Non-pigmented ciliary epithelial cell (primary cell): ENCODE measurements around the gene IRF4.

ENCODE experiments used
- DNase-seq: peaks from one replicate; pipeline ENCODE4 v3.0.0-alpha.2; 2010; ENCODE audit warnings: low read depth

Gene IRF4

DNA sequence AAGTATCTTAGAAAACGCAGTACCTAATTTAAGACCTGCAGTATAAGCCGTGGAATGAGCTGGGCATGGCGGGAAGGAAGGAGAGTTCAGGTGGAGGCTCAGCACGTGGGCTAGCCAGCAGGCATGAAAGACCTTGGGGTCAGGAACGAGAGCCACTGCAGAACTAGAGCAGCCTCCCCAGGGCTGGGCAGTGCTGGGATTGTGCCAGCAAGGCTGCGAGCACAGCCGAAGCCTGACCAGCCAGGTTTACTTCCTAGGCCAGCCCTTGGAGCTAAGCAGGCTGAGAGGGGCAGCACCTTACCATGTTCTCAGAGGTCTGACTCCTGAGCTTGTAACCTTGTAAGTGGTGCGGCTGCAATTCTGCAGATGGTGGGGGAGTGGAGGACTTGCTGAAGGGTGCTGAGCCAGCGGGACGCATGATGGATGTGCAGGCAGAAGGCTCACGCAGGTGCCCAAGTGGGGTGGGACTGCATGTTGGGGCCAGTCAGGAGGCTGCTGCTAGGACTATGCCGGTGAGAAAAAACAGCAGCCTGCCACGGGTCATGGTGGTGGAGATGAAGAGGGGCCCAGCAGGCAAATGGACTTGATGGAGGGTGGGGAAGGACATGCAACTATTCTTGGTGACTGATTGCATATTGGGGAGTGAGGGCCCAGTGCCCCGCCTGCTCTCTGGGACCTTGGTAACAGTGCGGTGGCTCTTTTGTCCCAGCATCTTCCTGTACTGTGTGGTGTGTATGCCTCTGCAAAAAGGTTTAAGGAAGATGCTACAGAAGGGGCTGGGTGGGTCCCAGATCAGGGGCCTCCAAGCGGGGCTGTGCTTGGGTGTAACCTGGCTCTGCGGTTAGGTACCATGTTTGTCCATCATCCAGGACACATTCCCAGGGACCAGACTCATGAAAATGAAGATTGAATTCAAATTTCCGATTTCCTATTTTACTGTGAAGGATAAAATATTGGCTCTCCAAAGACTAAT lies 37.6 kb upstream of the IRF4 start:
- DNase-seq = no peak

DNA sequence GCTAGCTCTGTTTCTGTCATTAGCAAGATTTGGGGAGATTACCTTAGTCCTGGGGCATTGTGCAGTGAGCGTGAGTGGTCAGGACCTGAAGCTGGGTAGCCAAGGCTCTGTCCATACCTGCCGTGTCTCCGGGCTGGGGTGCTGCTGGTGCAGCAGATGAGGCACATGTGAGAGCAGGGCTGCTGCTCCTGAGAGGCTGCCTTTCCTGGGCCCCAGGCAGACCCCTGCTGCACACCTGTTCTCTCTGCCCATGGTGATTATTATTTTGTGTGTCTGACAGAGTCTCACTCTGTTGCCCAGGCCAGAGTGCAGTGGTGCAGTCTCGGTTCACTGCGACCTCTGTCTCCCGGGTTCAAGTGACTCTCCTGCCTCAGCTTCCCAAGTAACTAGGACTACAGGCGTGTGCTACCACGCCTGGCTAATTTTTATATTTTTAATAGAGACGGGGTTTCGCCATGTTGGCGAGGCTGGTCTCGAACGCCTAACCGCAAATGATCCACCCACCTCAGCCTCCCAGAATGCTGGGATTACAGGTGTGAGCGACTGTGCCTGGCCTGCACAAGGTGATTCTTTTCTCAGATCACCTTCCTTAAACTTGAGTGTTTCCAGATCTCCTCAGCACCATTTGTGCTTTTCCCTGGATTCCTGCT lies 36.8 kb upstream of the IRF4 start:
- no peak for DNase-seq

DNA sequence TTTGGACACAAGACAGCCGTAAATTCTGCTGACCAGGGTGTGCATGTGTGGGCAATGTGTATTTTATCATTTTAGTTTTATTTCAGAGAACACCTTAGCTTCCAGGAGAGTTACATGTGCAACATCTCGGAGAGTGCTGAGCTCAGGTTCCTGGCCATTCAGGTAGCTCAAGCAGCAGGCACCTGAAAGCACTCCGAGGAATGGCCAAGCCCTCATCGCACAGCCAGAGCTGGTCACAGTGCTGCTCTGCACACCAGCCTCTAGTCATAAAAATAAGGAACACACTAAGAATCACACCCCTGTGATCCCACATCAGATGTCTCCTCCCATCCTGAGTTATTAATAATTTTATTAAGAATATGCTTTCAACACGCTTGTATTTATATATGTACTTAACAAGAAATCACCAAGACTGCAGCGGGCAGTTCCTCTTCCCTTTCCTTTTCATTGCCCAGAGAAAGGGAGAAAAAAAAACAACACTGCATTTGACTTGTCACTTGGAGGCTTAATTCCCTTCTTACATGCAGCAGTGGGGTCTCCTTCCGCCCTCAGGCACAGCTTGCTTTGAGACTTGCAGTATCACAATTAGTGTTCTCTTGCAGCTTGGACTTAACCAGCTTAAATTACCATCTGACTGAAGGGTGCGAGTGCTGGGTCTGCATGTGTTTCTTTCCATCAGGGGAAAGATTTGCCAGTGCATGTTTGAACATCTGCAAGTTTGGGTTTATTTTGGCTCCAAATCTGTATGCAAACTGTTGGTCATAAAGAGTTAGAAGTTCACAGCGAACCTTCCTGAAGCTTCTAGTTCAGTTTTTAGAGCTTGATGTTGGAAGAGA lies 36.0 kb upstream of the IRF4 start:
- DNase-seq = no peak

DNA sequence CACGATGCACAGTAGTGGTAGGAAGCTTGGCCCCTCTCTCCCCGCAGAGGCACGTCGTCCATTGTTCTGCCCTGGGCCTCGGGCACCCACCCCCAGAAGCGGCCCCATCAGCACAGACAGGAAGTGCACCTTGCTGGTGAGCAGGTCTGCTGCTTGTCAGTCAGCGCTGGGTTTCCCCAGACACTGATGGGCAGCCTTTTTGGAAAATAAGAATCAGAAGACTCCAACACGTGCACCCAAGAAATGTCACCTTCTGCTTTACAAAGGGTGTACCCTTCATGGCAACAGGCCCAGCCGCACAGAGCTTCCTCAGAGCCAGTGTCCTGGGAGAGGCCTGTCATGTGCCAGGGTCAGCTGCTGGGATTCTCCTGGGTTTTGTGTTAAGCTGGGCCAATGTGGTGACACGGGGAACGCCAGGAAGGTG lies 34.7 kb upstream of the IRF4 start:
- no peak for DNase-seq

DNA sequence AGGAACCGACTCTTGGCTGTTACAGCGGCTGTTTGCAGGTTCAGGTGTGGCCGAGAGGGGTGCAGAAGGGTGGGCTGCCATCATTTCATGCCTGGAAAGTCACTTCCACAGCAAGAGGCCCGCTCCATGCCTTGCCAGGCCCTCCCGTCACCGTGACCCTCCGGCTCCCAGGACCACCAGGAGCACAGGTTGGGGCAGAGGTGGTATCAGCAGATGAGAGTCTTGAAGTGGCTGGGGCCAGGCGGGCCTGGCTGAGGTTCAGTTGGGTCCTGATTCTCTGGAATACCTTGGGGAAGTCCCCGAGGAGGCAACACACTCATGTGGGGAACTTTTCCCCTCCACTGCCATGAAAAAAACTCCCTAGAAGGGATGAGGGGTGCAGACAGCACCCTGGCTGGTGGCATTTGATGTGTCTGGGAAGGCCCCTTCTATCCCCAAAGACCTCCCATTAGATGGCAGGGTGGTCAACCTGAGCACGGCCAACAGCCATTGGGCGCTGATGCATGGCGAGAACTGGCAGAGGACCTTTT lies 34.2 kb upstream of the IRF4 start:
- DNase-seq = no peak

DNA sequence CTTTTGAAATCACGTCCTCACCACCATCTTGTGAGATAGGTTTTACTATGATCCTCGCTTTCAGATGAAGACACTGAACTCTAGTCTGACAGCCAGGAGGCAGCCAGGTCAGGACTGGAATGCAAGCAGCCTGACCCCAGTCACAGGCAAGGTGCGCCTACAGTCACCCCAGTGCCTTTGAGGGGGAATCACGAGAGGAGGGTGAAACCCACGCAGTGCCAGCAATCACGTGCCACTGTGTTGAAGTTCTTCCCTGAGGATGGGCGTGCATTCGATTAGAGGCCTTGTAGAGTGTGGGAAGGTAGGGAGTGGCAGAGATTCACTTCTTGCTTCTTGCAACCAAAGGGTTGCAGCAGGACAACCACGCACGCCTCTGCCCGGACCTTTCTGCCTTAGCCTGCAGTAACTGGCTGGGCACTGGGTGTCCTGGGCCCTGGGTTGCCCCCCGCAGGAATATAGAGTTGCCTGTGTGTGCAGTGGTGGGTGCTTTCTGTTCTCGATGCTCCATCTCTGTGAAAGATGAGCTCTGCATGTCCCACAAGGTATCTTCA lies 33.7 kb upstream of the IRF4 start:
- DNase-seq = no peak

DNA sequence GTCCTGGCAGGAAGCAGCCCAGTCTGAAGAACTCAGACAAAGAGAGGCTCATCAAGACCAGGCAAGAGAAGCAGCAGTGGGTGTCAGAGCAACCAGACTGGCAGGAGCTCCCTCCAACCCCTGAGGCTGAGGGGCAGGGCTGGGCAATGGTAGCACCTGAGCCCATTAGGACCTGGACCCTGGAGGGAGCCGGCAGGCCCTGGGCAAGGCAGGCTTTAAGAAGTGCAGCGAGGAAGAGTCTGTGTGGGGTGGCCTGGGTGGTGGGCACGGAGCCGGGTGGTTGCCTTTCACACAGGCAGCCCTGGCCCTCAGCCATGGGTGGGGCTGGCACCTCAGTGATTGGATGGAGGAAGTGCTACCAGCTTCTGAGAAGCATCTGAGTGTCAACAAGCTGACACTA lies 33.1 kb upstream of the IRF4 start:
- no peak for DNase-seq

DNA sequence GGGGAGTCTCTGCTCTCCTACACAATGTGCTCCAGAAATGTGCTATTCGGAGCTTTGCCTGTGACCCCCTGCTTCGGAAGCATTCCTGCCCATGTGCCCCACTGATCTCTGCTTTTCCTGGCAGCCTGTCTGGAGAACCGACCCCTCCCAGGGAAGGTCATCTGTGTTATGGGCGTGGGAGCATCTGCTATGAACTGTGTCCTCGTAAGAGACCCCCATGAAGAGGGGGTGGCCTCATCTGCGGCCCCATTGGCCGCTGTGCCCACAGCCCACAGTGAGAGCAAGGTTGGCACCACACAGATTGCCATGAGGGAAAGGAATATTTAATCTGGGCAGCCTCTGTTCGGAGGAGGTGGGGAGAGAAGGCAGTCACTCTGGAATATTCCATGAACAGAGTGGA lies 32.7 kb upstream of the IRF4 start:
- DNase-seq = no peak

DNA sequence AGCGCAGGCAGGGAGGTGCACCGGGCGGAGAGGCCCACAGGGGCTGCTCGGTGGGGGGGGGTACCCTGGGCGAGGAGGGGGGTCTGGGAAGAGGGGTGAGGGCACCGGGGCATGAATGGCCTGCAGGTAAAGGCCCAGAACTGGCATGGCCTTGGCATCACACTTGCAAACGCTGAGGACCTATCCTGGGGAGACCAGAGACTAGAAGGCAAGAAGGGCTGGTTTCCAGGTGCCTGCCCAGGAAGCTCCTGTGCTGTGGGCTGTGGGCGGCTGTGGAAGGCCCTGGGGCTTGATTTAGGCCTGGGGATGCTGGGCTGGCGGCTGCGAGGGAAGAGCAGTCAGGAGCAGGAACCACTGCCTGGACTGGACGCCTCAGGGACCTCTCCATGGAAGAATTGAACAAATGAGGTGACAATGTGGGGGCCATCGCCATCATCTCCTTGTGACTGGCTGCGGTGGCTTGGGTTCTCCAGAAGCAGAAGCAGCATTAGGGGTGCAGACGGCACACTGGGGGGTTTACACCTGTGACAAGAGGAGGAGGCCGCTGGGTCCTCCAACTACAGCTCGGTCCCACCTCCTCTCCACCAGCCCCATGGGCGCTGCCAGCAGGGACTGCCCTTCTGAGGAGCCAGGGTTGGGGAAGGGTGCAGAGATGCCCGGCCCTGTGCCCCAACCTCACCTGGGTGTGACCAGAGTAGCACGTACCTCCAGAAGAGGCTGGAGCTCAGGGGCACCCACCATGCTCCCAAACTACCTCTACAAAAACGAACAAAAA lies 32.1 kb upstream of the IRF4 start:
- DNase-seq = no peak

DNA sequence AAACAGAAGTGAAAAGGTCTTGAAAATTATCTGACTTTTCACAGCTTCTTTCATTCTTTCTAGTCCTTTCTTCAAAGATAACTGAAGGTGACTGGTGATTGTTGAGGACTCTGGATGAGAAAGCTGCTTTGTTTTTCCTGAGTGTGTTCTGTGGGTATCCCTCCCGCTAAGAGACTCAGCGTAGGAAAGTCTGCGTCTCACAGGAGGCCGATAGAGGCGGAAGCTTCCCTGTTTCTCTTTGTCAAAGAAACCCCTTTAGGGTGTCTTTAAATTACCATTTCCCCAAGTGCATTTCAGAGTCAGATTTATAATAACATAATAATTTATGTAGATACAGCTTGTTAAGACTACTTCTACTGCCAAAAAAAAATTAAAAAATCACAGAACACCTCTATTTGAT lies 31.2 kb upstream of the IRF4 start:
- DNase-seq = no peak

DNA sequence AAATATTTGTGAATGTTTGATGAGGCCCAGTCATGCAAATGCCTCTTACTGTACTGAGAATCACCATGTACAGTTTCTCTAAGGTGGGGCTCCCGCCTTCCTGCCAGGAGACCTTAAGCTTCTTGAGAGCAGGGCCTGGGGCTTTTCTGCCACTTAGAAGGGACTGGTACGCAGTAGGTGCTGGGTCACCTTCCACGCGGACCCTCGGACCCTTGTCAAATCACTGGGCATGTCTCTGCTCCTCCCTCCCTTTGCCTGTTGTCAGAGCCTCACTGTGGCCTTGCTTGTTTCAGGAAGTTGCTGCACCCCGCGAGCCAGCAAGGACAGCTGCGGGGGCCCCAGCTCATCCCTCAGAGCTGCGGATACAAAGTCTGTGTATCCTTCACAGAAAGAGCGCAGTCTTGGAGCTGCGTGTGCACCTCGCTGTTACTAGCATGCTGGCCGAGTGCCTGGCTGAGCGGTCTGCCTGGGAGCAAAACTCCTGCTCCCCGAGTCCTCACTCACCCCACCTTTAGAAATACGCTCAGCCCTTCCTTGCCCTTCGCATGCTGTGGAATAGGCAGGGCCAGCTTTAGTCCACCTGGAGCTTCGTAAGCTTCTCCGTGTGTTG lies 30.7 kb upstream of the IRF4 start:
- DNase-seq = no peak

DNA sequence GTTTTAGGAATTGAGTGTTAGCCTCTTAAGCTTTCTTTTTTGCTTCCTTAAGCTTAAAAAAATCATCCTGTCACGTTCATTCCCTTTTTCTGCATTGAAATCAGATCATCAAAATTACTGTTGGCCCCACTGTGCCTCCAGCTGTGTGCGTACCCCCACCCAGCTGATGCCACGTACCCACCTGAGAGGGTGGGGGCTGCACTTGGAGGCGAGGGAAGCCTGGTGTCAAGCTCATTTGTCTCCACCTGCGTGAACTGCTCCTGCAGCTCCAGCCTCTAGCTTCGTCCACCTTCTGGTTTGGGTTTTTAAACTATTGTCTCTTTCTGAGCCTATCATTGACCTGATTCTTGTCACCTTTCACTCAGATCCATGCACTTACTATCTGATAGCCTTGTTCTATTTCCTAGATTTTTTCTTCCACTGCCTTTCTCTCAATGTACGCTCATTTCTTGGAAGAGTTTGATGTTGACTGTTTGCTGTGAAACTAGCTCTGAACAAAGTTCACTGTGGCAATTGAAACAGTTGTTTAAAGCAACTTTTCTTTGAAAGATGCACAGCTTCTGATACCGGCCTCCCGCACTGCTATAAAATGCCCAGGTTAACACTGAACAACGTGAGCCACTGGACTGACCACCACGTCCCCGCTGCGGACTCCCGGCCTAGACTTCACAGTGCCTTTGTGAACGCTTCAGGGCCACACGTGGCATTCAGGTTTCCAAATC lies 30.0 kb upstream of the IRF4 start:
- DNase-seq = no peak

DNA sequence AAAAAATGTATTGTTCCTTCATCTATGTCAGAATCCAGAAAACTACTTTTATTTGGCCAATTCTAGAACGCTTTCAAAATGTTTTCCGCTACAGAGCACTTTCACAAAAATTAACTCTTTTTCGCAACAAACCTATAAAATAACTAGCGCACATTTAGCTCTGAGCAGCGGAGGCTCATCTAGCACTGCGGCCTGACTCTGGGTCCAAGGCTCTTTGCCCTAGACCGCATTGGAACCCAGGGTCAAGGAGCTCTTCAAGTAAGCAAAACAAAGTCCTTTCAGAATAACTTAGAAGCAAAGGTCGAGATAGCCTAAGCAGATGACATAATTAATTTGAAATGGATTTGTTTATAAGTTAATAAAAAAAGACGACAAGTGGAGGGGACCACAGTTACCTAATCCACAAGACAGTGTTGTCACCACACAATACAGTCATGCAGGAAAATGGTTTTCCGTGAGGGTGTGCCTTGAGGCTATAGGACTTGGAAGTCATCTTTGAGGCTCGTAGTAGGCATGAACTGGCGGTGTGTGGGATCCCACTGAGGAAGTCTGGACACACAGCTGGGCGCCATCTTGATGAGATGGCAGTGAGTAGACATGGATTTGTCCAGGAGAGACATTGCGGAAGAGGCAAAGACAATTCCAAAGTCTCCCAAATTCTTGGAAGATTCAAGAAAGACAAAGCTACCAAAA lies 29.2 kb upstream of the IRF4 start:
- no peak for DNase-seq

DNA sequence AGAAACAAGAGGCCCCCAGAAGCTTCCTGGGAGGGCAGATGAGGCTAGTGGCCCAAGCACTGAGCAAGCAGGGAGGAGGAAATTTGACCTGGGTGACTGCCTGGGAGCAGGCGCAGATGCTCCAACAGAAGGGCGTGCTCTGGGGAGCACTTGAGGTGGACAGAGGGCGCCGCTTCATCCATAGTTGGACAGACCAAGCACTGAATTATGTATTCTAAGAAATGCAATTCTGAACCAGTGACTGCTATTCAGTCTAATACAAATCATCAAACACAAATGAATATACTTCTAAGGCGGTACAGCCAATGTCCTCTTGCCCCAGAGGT lies 28.7 kb upstream of the IRF4 start:
- no peak for DNase-seq

DNA sequence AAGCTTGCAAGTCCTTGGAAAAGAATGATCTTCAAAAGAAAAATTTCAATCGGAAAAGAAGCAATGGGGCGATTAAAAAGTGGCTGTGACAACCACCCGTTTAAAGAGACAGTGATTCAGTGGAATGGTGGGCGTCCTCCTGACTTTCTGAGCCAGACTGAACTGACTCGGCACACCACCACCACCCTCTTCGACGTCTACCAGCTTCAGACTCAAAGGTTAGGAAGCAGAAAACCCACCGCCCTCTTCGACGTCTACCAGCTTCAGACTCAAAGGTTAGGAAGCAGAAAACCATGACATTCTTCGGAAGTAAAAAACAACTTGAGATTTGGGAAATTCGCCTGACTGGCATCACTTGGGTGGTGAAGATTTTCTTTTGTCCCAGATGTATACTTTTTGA lies 28.3 kb upstream of the IRF4 start:
- no peak for DNase-seq

DNA sequence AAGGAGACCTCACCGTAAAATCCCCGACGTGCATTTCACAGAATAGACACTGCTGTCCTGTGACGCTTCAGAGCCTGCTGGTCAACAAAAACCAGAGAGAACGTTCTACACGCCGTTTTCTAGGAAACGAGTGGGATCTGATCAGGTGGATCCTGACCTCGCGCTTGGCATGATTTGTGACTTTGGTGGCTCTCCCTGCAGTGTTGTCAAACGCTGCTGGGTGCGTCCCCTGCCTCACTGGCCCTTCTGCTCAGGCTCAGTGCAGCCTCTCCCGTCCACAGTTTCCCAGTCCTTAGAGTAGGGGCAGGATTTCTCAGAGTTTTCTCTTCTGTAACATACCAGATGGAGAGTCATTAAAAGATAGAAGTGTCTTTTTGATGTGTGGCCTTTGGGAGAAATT lies 27.6 kb upstream of the IRF4 start:
- no peak for DNase-seq

DNA sequence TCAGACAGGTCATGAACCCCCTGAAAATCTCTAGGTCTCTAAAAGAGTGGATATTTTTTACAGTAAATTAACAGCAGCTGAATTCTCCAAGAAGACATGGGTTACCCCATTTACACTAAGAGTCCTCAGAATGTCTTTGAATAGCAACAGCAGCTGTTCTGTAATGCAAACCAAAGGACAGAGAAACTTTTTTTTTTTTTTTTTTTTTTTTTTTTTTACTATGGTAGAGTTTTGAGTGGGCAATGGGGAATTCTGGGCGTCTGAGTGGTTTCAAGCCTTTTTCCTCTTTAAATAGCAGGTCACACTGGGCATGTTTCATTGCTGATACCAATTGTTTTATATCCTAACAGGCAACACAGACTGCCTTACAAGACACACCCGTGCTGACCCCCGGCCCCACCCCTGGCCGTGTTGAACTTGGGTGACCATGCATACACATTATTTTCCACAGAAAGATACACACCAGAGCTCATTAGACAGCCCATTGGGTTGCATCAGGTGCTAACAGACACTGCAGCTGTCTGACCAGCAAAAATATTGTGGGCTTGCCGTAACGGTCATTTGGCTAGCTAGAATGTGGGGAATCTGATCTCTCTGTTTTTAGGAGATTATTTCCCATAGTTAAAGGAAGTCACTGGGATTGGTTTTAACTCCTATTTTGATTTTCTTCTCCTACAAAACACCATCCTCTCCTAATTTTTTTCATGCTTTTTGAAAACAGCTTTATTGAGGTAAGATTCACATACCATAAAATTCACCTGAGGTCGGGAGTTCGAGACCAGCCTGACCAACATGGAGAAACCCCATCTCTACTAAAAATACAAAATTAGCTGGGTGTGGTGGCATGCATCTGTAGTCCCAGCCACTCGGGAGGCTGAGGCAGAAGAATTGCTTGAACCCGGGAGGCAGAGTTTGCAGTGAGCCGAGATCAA lies 26.7 kb upstream of the IRF4 start:
- DNase-seq = no peak

DNA sequence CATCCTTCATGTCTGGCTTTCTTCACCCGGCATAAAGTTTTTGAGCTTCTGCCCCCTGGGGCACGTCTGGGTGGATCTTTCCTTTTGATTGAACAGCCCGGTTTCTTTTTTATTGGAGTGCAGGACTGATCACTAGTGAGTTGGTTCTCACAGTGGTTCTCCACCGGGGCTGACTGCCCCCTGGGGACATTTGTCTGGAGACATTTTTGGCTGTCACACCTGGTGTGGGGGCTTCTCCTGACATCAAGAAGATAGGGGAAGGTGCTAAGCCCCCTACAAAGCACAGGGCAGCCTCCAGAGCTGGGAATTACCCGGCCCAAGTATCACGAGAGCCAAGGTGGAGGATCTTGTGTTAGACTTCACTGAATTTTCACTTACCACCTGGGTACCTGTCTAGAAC lies 25.7 kb upstream of the IRF4 start:
- DNase-seq = no peak
